ENCODE results near the gene CCDC188. TPM values are rescaled to one million over a fixed set of nuclear protein-coding genes. Genes with fewer than 3 reads are reported as not detected.
A peak's percentile ranks its signal among the peaks of the same experiment; 100 is the strongest.

CCDC188 gene
- total and polyA plus RNA-seq, 9 of the 15 experiments (the other 6 are each of a cell fraction or from before 2014, with no cell fraction given): not detected

DNA sequence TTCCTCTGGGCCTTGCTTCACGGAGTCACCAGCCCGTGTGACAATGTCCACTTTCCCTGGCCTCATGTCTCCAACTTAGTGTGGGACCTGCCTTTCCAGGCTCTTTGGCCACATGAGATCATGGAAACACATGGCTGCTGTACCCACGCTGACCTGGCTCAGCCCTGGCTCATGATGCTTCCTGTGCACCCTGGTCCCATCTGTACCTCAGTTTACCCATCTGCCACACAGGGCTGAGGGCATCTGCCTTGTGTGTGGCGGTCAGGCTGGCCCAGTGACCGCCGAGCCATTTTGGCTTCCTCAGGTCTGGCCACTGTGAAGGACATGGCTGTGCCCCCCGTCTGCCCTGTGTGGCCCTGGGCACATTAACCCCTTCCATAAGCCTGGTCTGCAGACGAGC lies 32.2 kb upstream of the CCDC188 start (continued):
- TF ChIP-seq BRCA1 (IDR thresholded peaks at IDR 0.05): no peak
- TF ChIP-seq BRCA1 (CRISPR knock-in tag; IDR thresholded peaks at IDR 0.05): 0 out of 2 replicates have a peak, but pooled peaks have one; percentile 8
- TF ChIP-seq ZBTB43 (CRISPR knock-in tag; IDR thresholded peaks at IDR 0.05): no peak
- no peak for TF ChIP-seq ZNF586 (CRISPR knock-in tag; conservative IDR thresholded peaks at IDR 0.05)
- no peak for TF ChIP-seq ZNF436 (CRISPR knock-in tag; IDR thresholded peaks at IDR 0.05)
- TF ChIP-seq ZNF175 (CRISPR knock-in tag; IDR thresholded peaks at IDR 0.05; ENCODE audit: low read depth): no peak
- TF ChIP-seq BCOR (IDR thresholded peaks at IDR 0.05): 0 out of 2 replicates have a peak, but pooled peaks have one; percentile 30
- no peak for TF ChIP-seq ZNF384 (IDR thresholded peaks at IDR 0.05; ENCODE audit: low read depth, low read length)
- no peak for TF ChIP-seq MYBL2 (IDR thresholded peaks at IDR 0.05; ENCODE audit: low read depth)
- TF ChIP-seq MYBL2 (CRISPR knock-in tag; IDR thresholded peaks at IDR 0.05; ENCODE audit: borderline replicate concordance): peak; percentile 69; the same call in 1 of the 2 replicates
- no peak for TF ChIP-seq ZBTB1 (CRISPR knock-in tag; IDR thresholded peaks at IDR 0.05; ENCODE audit: borderline replicate concordance, low read depth)
- no peak for TF ChIP-seq NRF1 (conservative IDR thresholded peaks at IDR 0.05 in 1 of 2, IDR thresholded peaks at IDR 0.05 in 1 of 2)
- TF ChIP-seq TFAP4 (CRISPR knock-in tag; IDR thresholded peaks at IDR 0.05; ENCODE audit: borderline replicate concordance): peak; percentile 16; the same call in 1 of the 2 replicates
- no peak for TF ChIP-seq NCOA2 (IDR thresholded peaks at IDR 0.05; ENCODE audit: partially characterized antibody in 2 of 2)
- TF ChIP-seq, protein P1, sequence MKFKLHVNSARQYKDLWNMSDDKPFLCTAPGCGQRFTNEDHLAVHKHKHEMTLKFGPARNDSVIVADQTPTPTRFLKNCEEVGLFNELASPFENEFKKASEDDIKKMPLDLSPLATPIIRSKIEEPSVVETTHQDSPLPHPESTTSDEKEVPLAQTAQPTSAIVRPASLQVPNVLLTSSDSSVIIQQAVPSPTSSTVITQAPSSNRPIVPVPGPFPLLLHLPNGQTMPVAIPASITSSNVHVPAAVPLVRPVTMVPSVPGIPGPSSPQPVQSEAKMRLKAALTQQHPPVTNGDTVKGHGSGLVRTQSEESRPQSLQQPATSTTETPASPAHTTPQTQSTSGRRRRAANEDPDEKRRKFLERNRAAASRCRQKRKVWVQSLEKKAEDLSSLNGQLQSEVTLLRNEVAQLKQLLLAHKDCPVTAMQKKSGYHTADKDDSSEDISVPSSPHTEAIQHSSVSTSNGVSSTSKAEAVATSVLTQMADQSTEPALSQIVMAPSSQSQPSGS (CRISPR knock-in tag; IDR thresholded peaks at IDR 0.05): 0 out of 2 replicates have a peak, but pooled peaks have one; percentile 64
- TF ChIP-seq CREB1 (IDR thresholded peaks at IDR 0.05): no peak
- no peak for TF ChIP-seq CREB1 (CRISPR knock-in tag; IDR thresholded peaks at IDR 0.05)
- TF ChIP-seq CAMTA2 (CRISPR knock-in tag; conservative IDR thresholded peaks at IDR 0.05): no peak
- TF ChIP-seq ZNF253 (CRISPR knock-in tag; conservative IDR thresholded peaks at IDR 0.05): no peak
- TF ChIP-seq, protein P2, sequence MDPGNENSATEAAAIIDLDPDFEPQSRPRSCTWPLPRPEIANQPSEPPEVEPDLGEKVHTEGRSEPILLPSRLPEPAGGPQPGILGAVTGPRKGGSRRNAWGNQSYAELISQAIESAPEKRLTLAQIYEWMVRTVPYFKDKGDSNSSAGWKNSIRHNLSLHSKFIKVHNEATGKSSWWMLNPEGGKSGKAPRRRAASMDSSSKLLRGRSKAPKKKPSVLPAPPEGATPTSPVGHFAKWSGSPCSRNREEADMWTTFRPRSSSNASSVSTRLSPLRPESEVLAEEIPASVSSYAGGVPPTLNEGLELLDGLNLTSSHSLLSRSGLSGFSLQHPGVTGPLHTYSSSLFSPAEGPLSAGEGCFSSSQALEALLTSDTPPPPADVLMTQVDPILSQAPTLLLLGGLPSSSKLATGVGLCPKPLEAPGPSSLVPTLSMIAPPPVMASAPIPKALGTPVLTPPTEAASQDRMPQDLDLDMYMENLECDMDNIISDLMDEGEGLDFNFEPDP (CRISPR knock-in tag; IDR thresholded peaks at IDR 0.05): no peak
- no peak for TF ChIP-seq ILF3 (IDR thresholded peaks at IDR 0.05; ENCODE audit: borderline replicate concordance)
